CD14-positive monocyte (primary cell): ENCODE measurements around the gene KRTAP1-5. TPM values are rescaled to one million over a fixed set of nuclear protein-coding genes. Genes with fewer than 3 reads are reported as not detected.

Experiments
- DNase-seq, 3 donors: peaks; one replicate each; pipeline ENCODE4 v3.0.0-alpha.2; 2011 to 2022
- H2AFZ ChIP-seq: 2 replicates; pipeline ENCODE4 v1.6.0; 2012; ENCODE audit warnings: mild to moderate bottlenecking, low read depth, low read length, inconsistent platforms; ENCODE audit not compliant: insufficient read depth, poor library complexity, severe bottlenecking
- H3K27ac ChIP-seq, 2 donors: 1 replicate in 1 of 2; 2 replicates in 1 of 2; pipeline ENCODE4 v1.5.1; 2012 to 2013; ENCODE audit warnings: low read length in 2 of 2, control low read depth in 1 of 2, inconsistent platforms in 1 of 2, low read depth in 1 of 2, mild to moderate bottlenecking in 1 of 2
- H3K27me3 ChIP-seq, 2 donors: one replicate each; pipeline versions ENCODE4 v1.6.0 to v1.6.1; 2011 to 2013; ENCODE audit warnings: low read length in 2 of 2; ENCODE audit not compliant: control insufficient read depth in 2 of 2, insufficient read depth in 2 of 2
- H3K36me3 ChIP-seq, 2 donors: replicated peaks in 1 of 2; 1 replicate in 1 of 2; 2 replicates in 1 of 2; pipeline versions ENCODE4 v1.5.1 to v1.6.1; 2012 to 2013; ENCODE audit warnings: low read length in 2 of 2, control low read depth in 1 of 2, inconsistent platforms in 1 of 2, mild to moderate bottlenecking in 1 of 2; ENCODE audit not compliant: insufficient read depth in 2 of 2, control insufficient read depth in 1 of 2
- H3K4me1 ChIP-seq, 2 donors: 1 replicate in 1 of 2; 2 replicates in 1 of 2; pipeline versions ENCODE4 v1.5.1 to v1.6.1; 2012 to 2013; ENCODE audit warnings: low read length in 2 of 2, control low read depth in 1 of 2, inconsistent platforms in 1 of 2, mild to moderate bottlenecking in 1 of 2, moderate library complexity in 1 of 2; ENCODE audit not compliant: insufficient read depth in 2 of 2, control insufficient read depth in 1 of 2
- H3K4me2 ChIP-seq: replicated peaks from 2 replicates; pipeline ENCODE3; 2012; ENCODE audit warnings: low read length, moderate library complexity, mild to moderate bottlenecking; ENCODE audit not compliant: poor library complexity, severe bottlenecking; ENCODE audit errors: extremely low read depth
- H3K4me3 ChIP-seq, 3 experiments: fragments of 200-600 bp in 1 of 3; sonication (generic) in 1 of 3; replicated peaks in 1 of 3; 1 replicate in 2 of 3; 2 replicates in 1 of 3; pipeline ENCODE4 v1.5.1; 2011 to 2013; ENCODE audit warnings: low read length in 3 of 3, mild to moderate bottlenecking in 3 of 3, control low read depth in 2 of 3, low read depth in 2 of 3, inconsistent platforms in 1 of 3, moderate library complexity in 1 of 3
- H3K79me2 ChIP-seq: 2 replicates; pipeline ENCODE4 v1.6.0; 2012; ENCODE audit warnings: mild to moderate bottlenecking, control low read depth, inconsistent platforms, low read length, moderate library complexity; ENCODE audit not compliant: insufficient read depth
- H3K9ac ChIP-seq: 2 replicates; pipeline ENCODE4 v1.6.0; 2017; ENCODE audit warnings: low read length, mild to moderate bottlenecking; ENCODE audit not compliant: insufficient read depth, poor library complexity, severe bottlenecking
- H3K9me3 ChIP-seq, 2 donors: replicated peaks in 1 of 2; 1 replicate in 1 of 2; 2 replicates in 1 of 2; pipeline versions ENCODE4 v1.5.1 to v1.6.1; 2012 to 2013; ENCODE audit warnings: low read length in 2 of 2, control low read depth in 1 of 2; ENCODE audit not compliant: control insufficient read depth in 1 of 2, insufficient read depth in 1 of 2
- H4K20me1 ChIP-seq: 2 replicates; pipeline ENCODE4 v1.6.0; 2012; ENCODE audit warnings: mild to moderate bottlenecking, low read length, control low read depth, moderate library complexity; ENCODE audit not compliant: insufficient read depth
- H3K27ac Mint-ChIP-seq, 7 donors: one replicate each; pipeline ENCODE4 v1.8.0; 2020; ENCODE audit warnings: mild to moderate bottlenecking in 7 of 7, mixed read lengths in 7 of 7, moderate library complexity in 6 of 7, inconsistent platforms in 2 of 7
- H3K27me3 Mint-ChIP-seq, 3 donors: one replicate each; pipeline ENCODE4 v1.8.0; 2021 to 2022; ENCODE audit warnings: low read depth in 3 of 3, mild to moderate bottlenecking in 3 of 3, mixed read lengths in 3 of 3, moderate library complexity in 3 of 3, inconsistent platforms in 1 of 3
- H3K36me3 Mint-ChIP-seq, 2 donors: one replicate each; pipeline ENCODE4 v1.8.0; 2020; ENCODE audit warnings: mixed read lengths in 2 of 2, inconsistent platforms in 1 of 2, mild to moderate bottlenecking in 1 of 2
- H3K4me1 Mint-ChIP-seq: one replicate; pipeline ENCODE4 v1.8.0; 2020; ENCODE audit warnings: mild to moderate bottlenecking, mixed read lengths
- H3K4me3 Mint-ChIP-seq, 2 donors: one replicate each; pipeline ENCODE4 v1.8.0; 2020; ENCODE audit warnings: mild to moderate bottlenecking in 2 of 2, mixed read lengths in 2 of 2, moderate library complexity in 1 of 2
- H3K9me3 Mint-ChIP-seq, 7 donors: one replicate each; pipeline ENCODE4 v1.8.0; 2020 to 2022; ENCODE audit warnings: mixed read lengths in 7 of 7, mild to moderate bottlenecking in 6 of 7, moderate library complexity in 6 of 7, inconsistent platforms in 2 of 7
- CTCF ChIP-seq: fragments of 200-600 bp; IDR thresholded peaks from one replicate; pipeline ENCODE4 v1.8.0; 2022; ENCODE audit warnings: antibody characterized with exemption, mild to moderate bottlenecking
- WGBS: methylation state at CpG from one replicate; pipeline ENCODE4 v1.1.5; 2013; ENCODE audit warnings: missing lambda C conversion rate; ENCODE audit not compliant: insufficient coverage; 5-methylcytosine and 5-hydroxymethylcytosine counted together
- intact Hi-C, 2 donors: fragments of 100-400 bp; cut with micrococcal nuclease; formaldehyde crosslinking; loops; one replicate each; pipeline versions ENCODE4 v1.15.0 to v1.15.1; 2023
- polyA plus RNA-seq, 3 donors: library from polyadenylated mRNA; depleted of rRNA in 1 of 3; unstranded in 2 of 3; stranded (reverse) in 1 of 3; fragments of 300-500 nt in 2 of 3; fragments of >200 nt in 1 of 3; fragmentation: Illumina TruSeq in 2 of 3; gene quantifications; 1 replicate in 2 of 3; 2 replicates in 1 of 3; pipeline ENCODE4 v1.2.3, GENCODE V29; 2012 to 2021

Gene KRTAP1-5
- polyA plus RNA-seq, 3 donors, result not detected

- peaks cover 0 to 2% (median 2%) of the 10 kb centered on the region in 3 donors for H3K27me3 Mint-ChIP-seq
- Histone ChIP-seq H3K9me3 (no peaks in the 10 kb centered on the region), H3K36me3 (no peaks in the 10 kb centered on the region), H3K4me3 (no peak overlapping the region), H3K27me3 (no peaks in the 10 kb centered on the region), H3K4me2 (no peak overlapping the region), H3K9ac (no peak overlapping the region), H3K27ac (no peak overlapping the region), H4K20me1 (no peaks in the 10 kb centered on the region), H2AFZ (no peak overlapping the region), H3K79me2 (no peaks in the 10 kb centered on the region), H3K4me1 (no peaks in the 10 kb centered on the region)
- no peaks in the 10 kb centered on the region for H3K36me3 Mint-ChIP-seq
- H3K4me3 Mint-ChIP-seq, result no peak overlapping the region
- no peak overlapping the region for H3K27ac Mint-ChIP-seq
- no peaks in the 10 kb centered on the region for H3K4me1 Mint-ChIP-seq
- TF ChIP-seq CTCF, result no peak
- intact Hi-C loops, result no loop called here
- no peak for DNase-seq
- H3K9me3 Mint-ChIP-seq, result peaks cover 0 to 7% (median 0%) of the 10 kb centered on the region in 7 donors
These were observed 6.7 kb downstream of the KRTAP1-5 start for GRCh38 chr17:41020336-41020735.

- peaks cover 0 to 2% (median 2%) of the 10 kb centered on the region in 3 donors for H3K27me3 Mint-ChIP-seq
- H3K27me3 ChIP-seq, result no peaks in the 10 kb centered on the region
- H3K4me2 ChIP-seq, result no peak overlapping the region
- H3K4me1 ChIP-seq, result no peaks in the 10 kb centered on the region
- H4K20me1 ChIP-seq, result no peaks in the 10 kb centered on the region
- no peak overlapping the region for H3K27ac ChIP-seq
- H3K9me3 ChIP-seq, result no peaks in the 10 kb centered on the region
- DNase-seq, result no peak
- intact Hi-C loops, result no loop called here
- no peaks in the 10 kb centered on the region for H3K36me3 Mint-ChIP-seq
- WGBS, result 100% methylated on average over 1 of the region's 3 CpGs
- no peak overlapping the region for H2AFZ ChIP-seq
- H3K27ac Mint-ChIP-seq, result no peak overlapping the region
- H3K36me3 ChIP-seq, result no peaks in the 10 kb centered on the region
- TF ChIP-seq CTCF, result no peak
- no peak overlapping the region for H3K4me3 ChIP-seq
- no peaks in the 10 kb centered on the region for H3K79me2 ChIP-seq
- no peak overlapping the region for H3K4me3 Mint-ChIP-seq
- H3K4me1 Mint-ChIP-seq, result no peaks in the 10 kb centered on the region
- H3K9ac ChIP-seq, result no peak overlapping the region
- H3K9me3 Mint-ChIP-seq, result peaks cover 0 to 6% (median 0%) of the 10 kb centered on the region in 7 donors
These were observed 7.6 kb downstream of the KRTAP1-5 start for GRCh38 chr17:41019415-41019814.
